ENCODE data around the gene RNF207.

The RNF207 gene

GRCh38 chr1:6249739-6250689 lies 44.1 kb downstream of the RNF207 start:
- no peak for DNase-seq (ENCODE audit: low read depth)

- no peak for DNase-seq (ENCODE audit: low read depth)
These were observed 45.3 kb downstream of the RNF207 start for GRCh38 chr1:6251233-6251632.

DNA sequence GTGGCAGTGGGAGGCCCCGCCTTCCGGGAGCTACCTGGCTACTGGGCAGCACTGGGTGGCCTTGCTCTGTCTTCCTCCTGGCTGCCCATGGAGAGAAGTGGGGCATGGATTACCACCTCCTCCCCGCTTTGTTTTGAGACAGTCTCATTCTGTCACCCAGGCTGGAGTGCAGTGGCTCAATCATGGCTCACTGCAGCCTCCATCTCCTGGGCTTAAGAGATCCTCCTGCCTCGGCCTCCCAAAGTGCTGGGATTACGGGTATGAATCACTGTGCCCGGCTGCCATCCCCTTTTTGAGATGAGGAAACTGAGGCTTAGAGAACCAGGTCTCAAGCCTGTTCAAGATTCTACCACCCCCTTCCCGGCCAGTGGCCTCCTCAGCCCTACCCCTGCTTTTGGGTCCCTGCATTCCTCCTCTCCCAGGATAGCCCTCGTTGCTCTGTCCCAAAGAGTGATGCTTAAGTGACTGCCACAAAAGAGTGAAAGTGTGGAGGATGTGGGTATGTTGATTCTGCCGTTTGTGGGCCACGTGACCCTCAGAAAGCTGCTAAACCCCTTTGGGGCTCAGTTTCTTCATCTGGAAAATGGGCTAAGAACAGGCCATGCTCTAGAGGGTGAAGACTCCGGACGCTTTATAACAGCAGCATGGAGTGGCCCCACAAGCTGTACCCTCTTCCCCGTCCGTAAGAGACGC lies 45.9 kb downstream of the RNF207 start:
- DNase-seq (ENCODE audit: low read depth) = no peak

DNA sequence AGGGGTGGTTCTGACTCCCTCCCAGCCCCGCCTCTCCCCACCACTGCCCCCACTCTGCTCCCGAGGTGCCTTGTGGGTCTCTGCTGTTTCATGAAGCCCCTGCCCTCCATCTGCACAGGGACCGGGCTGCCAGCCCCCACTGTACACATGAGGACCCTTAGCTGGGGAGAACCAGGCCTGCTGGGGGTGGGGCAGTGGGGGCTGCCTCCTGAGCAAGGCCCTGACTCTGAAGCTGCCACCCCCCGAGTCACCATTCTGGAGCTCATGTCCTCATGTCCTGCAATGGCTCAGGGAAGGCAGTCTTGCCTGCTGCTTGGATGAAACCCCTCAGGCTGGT lies 46.4 kb downstream of the RNF207 start:
- no peak for DNase-seq (ENCODE audit: low read depth)

GRCh38 chr1:6253380-6253779 lies 47.5 kb downstream of the RNF207 start:
- DNase-seq (ENCODE audit: low read depth) = no peak

GRCh38 chr1:6254691-6255090 lies 48.8 kb downstream of the RNF207 start:
- no peak for DNase-seq (ENCODE audit: low read depth)

GRCh38 chr1:6256645-6257044 lies 50.7 kb downstream of the RNF207 start:
- peak; percentile 81 for DNase-seq (ENCODE audit: low read depth)

DNA sequence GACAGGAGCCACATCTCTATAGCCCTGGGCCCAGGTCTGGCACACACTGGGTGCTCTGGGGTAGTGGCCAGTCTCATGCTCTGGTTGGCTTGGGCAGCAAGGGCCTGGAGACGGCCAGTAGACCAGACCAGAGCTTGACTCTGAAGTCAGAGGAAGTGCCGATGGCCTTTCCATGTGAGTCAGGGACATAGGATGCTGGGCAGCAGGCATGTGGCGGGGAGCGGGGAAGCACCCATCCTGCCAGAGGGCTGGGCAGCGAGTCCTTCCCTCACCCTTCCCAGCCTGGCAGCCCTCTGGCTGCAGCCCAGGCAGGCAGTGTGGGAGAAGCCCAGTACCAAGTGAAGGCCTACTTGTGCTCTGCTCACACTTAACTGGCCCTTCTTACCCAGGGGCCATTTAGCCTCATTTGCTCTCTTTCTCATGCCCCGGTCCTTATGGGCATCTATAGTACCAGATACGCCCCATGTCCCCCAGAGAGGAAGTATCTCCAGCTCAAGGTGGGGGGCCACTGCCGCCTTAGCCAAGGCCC lies 51.7 kb downstream of the RNF207 start:
- peak; percentile 50 for DNase-seq (ENCODE audit: low read depth)

- DNase-seq (ENCODE audit: low read depth) = no peak
These were observed 52.8 kb downstream of the RNF207 start for GRCh38 chr1:6258675-6259074.

- DNase-seq (ENCODE audit: low read depth) = peak; percentile 76
These were observed 53.8 kb downstream of the RNF207 start for GRCh38 chr1:6259491-6260362.

GRCh38 chr1:6260433-6260934 lies 54.6 kb downstream of the RNF207 start:
- no peak for DNase-seq (ENCODE audit: low read depth)

- DNase-seq (ENCODE audit: low read depth) = peak; percentile 38
These were observed 55.2 kb downstream of the RNF207 start, which contains the start of gene GPR153 for GRCh38 chr1:6260961-6261614. Gene GPR153, minus strand, starts transcription at chr1:6261098. Its CDS starts 6,193 bp downstream, at chr1:6254905.

DNA sequence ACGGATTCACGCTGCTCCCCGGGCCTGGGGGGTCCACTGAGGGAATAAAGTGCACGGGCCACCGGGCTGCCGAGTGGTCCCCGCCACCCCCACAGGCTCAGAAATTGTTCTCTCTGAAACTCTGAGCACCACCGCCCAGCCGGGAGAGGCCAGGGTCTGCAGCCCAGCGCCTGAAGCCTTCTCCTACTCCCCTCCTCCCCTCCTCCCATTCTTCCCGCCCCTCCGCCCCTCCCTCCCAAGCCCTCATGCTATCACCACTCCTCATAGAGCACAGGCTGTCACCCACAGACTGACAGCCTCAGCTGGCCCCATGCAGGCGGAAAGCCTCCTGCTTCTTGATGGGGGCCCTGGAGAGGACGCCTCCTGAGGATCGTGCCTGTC lies 55.7 kb downstream of the RNF207 start:
- no peak for DNase-seq (ENCODE audit: low read depth)

DNA sequence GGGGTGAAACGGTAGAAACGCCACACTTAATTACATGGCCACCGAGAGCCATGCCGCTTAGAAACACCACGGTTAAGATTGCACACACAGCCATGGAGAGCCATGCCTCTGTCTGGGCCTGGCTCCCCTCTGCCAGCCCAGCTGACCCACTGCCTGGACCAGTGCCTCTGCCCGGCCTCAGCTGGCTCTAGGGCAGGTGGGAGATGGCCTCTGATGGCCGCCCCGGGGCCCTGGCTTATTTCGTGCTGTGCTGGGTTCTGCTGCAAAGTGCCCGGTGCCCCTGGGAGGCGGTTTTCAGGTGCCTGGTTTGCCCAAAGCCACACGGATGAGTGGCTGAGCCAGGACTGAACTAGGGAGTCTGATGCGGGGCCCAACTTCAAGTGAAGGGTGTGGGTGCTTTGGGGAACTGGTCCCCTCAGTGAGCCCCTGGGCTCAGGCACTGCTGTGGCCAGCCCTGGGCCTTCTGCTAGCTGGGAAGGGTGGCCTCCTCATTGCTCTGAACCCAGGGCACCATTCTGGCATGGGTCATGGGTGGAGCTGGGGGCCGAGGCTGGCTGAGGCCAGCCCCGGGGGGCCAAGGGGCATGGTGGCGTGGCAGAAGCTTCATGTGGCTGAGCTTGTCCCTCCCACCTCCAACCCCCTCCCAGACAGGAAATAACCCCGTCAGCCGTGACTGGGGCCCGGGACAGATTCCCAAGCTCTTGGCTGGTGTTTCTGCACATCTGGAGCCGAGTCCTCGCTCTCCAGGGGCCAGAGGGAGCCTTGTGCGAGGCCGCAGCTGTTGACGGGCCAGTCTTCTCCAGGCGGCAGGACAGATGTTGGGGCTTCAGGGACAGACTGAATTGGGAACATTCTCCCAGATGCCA lies 56.9 kb downstream of the RNF207 start:
- peak; percentile 63 for DNase-seq (ENCODE audit: low read depth)

DNA sequence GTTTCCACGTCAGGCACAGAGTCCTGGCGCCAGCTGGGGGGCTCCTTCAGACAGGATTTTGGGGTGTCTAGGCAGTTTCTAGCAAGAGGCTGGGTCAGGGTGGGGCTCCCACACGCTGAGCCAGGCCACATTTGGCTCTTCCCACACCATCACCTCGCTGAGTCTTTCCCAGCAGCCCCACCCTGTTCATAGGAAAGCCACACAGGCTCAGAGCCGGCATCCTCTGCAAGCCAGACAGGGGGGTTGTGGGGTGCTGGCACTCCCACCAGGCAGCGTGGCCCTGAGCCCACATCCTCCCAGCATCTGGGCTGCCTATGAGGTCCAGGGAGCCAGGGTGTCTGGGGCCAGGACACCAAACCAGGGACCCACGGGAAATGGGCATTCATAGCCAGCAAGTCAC lies 57.8 kb downstream of the RNF207 start:
- no peak for DNase-seq (ENCODE audit: low read depth)

- no peak for DNase-seq (ENCODE audit: low read depth)
These were observed 59.2 kb downstream of the RNF207 start for GRCh38 chr1:6265151-6265550.

DNA sequence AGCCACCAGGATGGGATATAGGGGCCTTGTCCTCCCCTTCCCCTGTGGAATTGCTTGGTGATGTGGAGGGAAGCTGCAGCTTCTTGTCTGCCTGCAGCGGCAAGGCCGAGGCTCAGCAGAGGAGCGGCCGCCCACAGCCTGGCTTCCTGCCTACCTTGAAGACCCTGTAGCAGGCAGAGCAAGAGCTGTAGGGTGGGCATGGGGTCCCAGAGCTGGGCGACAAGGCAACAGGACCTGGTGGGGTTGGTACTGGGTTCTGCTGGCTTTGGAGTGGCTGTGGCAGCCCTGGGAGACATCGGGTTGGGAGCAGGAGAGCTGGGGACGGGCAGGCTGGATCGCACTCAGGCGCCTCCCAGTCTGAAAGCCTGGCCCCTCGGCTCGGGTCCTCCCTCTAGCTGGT lies 60.7 kb downstream of the RNF207 start:
- DNase-seq (ENCODE audit: low read depth) = no peak

DNA sequence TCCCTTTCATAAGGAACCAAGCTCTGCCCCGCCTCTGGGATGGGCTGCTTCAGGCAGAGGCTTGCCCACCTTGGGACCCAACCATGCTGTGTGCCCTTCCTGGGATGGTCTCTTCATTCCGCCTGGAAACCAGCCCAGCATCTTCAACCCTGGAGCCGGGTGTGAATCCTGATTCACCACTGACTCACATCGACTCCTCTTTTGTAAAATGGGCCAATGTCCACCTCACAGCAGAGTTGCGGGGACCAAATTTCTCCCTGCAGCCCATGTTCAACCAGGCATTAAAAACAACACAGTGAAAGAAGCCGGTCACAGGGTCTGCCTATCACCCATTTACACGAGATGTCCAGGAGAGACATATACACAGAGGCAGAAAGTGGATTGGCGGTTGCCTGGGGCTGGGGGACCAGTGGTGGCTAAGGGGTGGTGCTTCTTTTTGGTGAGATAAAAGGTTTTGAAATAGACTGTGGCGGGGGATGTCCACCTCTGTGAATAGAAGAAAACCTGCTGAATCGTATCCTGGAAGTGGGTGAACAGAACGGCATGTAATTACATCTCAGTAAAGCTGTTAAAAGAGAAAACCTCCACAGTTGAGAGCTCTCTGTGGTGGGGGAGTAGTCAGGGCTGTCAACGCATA lies 61.9 kb downstream of the RNF207 start:
- no peak for DNase-seq (ENCODE audit: low read depth)

DNA sequence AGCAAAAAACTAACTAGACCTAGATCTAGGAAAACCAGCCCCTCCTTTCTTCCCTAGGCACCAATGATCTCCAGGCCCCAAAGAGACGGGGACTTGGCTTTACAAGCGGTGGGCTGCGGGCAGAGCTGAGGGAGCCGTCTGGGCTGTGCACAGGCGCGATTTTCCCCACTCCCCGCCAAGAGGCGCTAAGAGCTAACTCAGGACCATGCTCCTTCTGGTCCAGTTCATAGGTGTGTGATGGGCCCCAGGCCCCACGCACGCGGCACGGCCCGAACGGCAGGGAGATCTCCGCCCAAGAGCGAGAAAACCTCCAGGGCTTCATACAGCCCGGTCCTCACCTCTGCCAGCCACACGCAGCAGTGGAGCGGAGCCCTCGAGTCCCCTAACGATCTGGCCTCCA lies 62.5 kb downstream of the RNF207 start:
- DNase-seq (ENCODE audit: low read depth) = no peak

- no peak for DNase-seq (ENCODE audit: low read depth)
These were observed 63.4 kb downstream of the RNF207 start for GRCh38 chr1:6269296-6269695.

Data from fibroblast of gingiva (primary cell).